Gastroesophageal sphincter (tissue), 3 donors: ENCODE measurements around the gene IMMP2L.

Experiments used
- EP300 ChIP-seq: sonication (generic); formaldehyde crosslinking; IDR thresholded peaks from one replicate; pipeline ENCODE4 v1.6.1; 2017; ENCODE audit warnings: antibody characterized with exemption, mild to moderate bottlenecking
- POLR2A ChIP-seq, 2 donors: fragments of 450-650 bp; IDR thresholded peaks; one replicate each; pipeline ENCODE4 v1.6.1; 2017; ENCODE audit warnings: antibody characterized with exemption in 2 of 2, mild to moderate bottlenecking in 2 of 2, moderate library complexity in 1 of 2
- TF ChIP-seq, protein P1 (sequence below), 4 experiments: fragments of 200-600 bp in 2 of 4; fragments of 450-650 bp in 2 of 4; sonication (generic) in 1 of 4; IDR thresholded peaks; one replicate each; pipeline ENCODE4 v1.5.1; 2017 to 2019; ENCODE audit warnings: antibody characterized with exemption in 4 of 4, mild to moderate bottlenecking in 2 of 4, moderate library complexity in 2 of 4

GRCh38 chr7:110841840-110842545 lies 720.3 kb downstream of the IMMP2L start:
- TF ChIP-seq, protein P1, sequence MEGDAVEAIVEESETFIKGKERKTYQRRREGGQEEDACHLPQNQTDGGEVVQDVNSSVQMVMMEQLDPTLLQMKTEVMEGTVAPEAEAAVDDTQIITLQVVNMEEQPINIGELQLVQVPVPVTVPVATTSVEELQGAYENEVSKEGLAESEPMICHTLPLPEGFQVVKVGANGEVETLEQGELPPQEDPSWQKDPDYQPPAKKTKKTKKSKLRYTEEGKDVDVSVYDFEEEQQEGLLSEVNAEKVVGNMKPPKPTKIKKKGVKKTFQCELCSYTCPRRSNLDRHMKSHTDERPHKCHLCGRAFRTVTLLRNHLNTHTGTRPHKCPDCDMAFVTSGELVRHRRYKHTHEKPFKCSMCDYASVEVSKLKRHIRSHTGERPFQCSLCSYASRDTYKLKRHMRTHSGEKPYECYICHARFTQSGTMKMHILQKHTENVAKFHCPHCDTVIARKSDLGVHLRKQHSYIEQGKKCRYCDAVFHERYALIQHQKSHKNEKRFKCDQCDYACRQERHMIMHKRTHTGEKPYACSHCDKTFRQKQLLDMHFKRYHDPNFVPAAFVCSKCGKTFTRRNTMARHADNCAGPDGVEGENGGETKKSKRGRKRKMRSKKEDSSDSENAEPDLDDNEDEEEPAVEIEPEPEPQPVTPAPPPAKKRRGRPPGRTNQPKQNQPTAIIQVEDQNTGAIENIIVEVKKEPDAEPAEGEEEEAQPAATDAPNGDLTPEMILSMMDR (IDR thresholded peaks at IDR 0.05): no peak
- TF ChIP-seq POLR2A (IDR thresholded peaks at IDR 0.05): no peak
- TF ChIP-seq EP300: no peak
